Adrenal gland (tissue), 5 donors: Measurements from ENCODE around the gene TRAPPC3.

Experiments
- CTCF ChIP-seq, 6 experiments: fragments of 450-650 bp in 4 of 6; fragments of 200-600 bp in 2 of 6; sonication (generic) in 1 of 6; IDR thresholded peaks; 1 replicate in 5 of 6; 2 replicates in 1 of 6; pipeline versions ENCODE4 v1.5.1 to v1.8.0; 2016 to 2021; ENCODE audit warnings: antibody characterized with exemption in 6 of 6, mild to moderate bottlenecking in 2 of 6, moderate library complexity in 1 of 6
- POLR2A ChIP-seq, 2 donors: fragments of 450-650 bp; IDR thresholded peaks; one replicate each; pipeline ENCODE4 v1.6.1; 2017; ENCODE audit warnings: antibody characterized with exemption in 2 of 2, mild to moderate bottlenecking in 2 of 2, moderate library complexity in 1 of 2
- donor health status: DM: no; HTN: no; CAD: no.

- TF ChIP-seq CTCF (IDR thresholded peaks at IDR 0.05) (no peak), POLR2A (IDR thresholded peaks at IDR 0.05) (no peak)
These were observed 38.1 kb downstream of the TRAPPC3 start for GRCh38 chr1:36111151-36111550.
